ENCODE results near the gene CH25H. TPM values are rescaled to one million over a fixed set of nuclear protein-coding genes. Genes with fewer than 3 reads are reported as not detected.

The CH25H gene
- total RNA-seq, 1 experiment from 2014 or later = not detected

GRCh38 chr10:89238956-89239644 is 32.0 kb upstream of the CH25H start:
- no peaks in the 10 kb centered on the region for H3K27me3 ChIP-seq (ENCODE audit: low read length)
- no peaks in the 10 kb centered on the region for H4K20me1 ChIP-seq (ENCODE audit: insufficient read depth, low read depth, low read length)
- no peak overlapping the region for H3K4me2 ChIP-seq (ENCODE audit: low read depth, low read length, poor library complexity, severe bottlenecking)
- no peak overlapping the region for H2AFZ ChIP-seq (ENCODE audit: low read length)
- no peak overlapping the region for H3K9ac ChIP-seq (ENCODE audit: low read length)
- no peaks in the 10 kb centered on the region for H3K79me2 ChIP-seq (ENCODE audit: low read length)
- H3K9me3 ChIP-seq (ENCODE audit: low read length) = no peaks in the 10 kb centered on the region
- no peaks in the 10 kb centered on the region for H3K9me2 ChIP-seq (replicated peaks; ENCODE audit: insufficient read depth, low read length)
- DNase-seq = no peak
- no peak overlapping the region for H3K27ac ChIP-seq (ENCODE audit: low read length)
- no peaks in the 10 kb centered on the region for H3K4me1 ChIP-seq (ENCODE audit: low read length)
- no peaks in the 10 kb centered on the region for H3K36me3 ChIP-seq (ENCODE audit: insufficient read depth, low read length)
- H3K4me3 ChIP-seq (ENCODE audit: low read length) = no peak overlapping the region

- no peaks in the 10 kb centered on the region for H3K79me2 ChIP-seq (ENCODE audit: low read length)
- H3K27ac ChIP-seq (ENCODE audit: low read length) = no peak overlapping the region
- no peaks in the 10 kb centered on the region for H3K4me1 ChIP-seq (ENCODE audit: low read length)
- no peaks in the 10 kb centered on the region for H3K9me3 ChIP-seq (ENCODE audit: low read length)
- no peaks in the 10 kb centered on the region for H3K9me2 ChIP-seq (replicated peaks; ENCODE audit: insufficient read depth, low read length)
- no peak overlapping the region for H3K4me2 ChIP-seq (ENCODE audit: low read depth, low read length, poor library complexity, severe bottlenecking)
- no peaks in the 10 kb centered on the region for H3K36me3 ChIP-seq (ENCODE audit: insufficient read depth, low read length)
- no peak overlapping the region for H3K9ac ChIP-seq (ENCODE audit: low read length)
- H3K4me3 ChIP-seq (ENCODE audit: low read length) = no peak overlapping the region
- no peaks in the 10 kb centered on the region for H4K20me1 ChIP-seq (ENCODE audit: insufficient read depth, low read depth, low read length)
- no peak overlapping the region for H2AFZ ChIP-seq (ENCODE audit: low read length)
- DNase-seq = no peak
- H3K27me3 ChIP-seq (ENCODE audit: low read length) = no peaks in the 10 kb centered on the region
These were observed 30.7 kb upstream of the CH25H start for GRCh38 chr10:89237849-89238248.

GRCh38 chr10:89236226-89236797 is 29.2 kb upstream of the CH25H start:
- Histone ChIP-seq H3K27me3 (ENCODE audit: low read length) (no peaks in the 10 kb centered on the region), H2AFZ (ENCODE audit: low read length) (no peak overlapping the region), H3K9me3 (ENCODE audit: low read length) (no peaks in the 10 kb centered on the region), H3K27ac (ENCODE audit: low read length) (no peak overlapping the region), H3K9ac (ENCODE audit: low read length) (no peak overlapping the region), H3K79me2 (ENCODE audit: low read length) (no peaks in the 10 kb centered on the region), H3K4me1 (ENCODE audit: low read length) (no peaks in the 10 kb centered on the region), H4K20me1 (ENCODE audit: insufficient read depth, low read depth, low read length) (no peaks in the 10 kb centered on the region), H3K9me2 (replicated peaks; ENCODE audit: insufficient read depth, low read length) (no peaks in the 10 kb centered on the region), H3K36me3 (ENCODE audit: insufficient read depth, low read length) (no peaks in the 10 kb centered on the region), H3K4me2 (ENCODE audit: low read depth, low read length, poor library complexity, severe bottlenecking) (no peak overlapping the region), H3K4me3 (ENCODE audit: low read length) (no peak overlapping the region)
- no peak for DNase-seq

- no peak overlapping the region for H2AFZ ChIP-seq (ENCODE audit: low read length)
- DNase-seq = no peak
- H3K9ac ChIP-seq (ENCODE audit: low read length) = no peak overlapping the region
- no peaks in the 10 kb centered on the region for H3K36me3 ChIP-seq (ENCODE audit: insufficient read depth, low read length)
- H3K4me1 ChIP-seq (ENCODE audit: low read length) = no peaks in the 10 kb centered on the region
- H3K27me3 ChIP-seq (ENCODE audit: low read length) = no peaks in the 10 kb centered on the region
- no peaks in the 10 kb centered on the region for H3K9me2 ChIP-seq (replicated peaks; ENCODE audit: insufficient read depth, low read length)
- H3K79me2 ChIP-seq (ENCODE audit: low read length) = no peaks in the 10 kb centered on the region
- H3K4me3 ChIP-seq (ENCODE audit: low read length) = no peak overlapping the region
- H3K9me3 ChIP-seq (ENCODE audit: low read length) = no peaks in the 10 kb centered on the region
- no peak overlapping the region for H3K27ac ChIP-seq (ENCODE audit: low read length)
- no peak overlapping the region for H3K4me2 ChIP-seq (ENCODE audit: low read depth, low read length, poor library complexity, severe bottlenecking)
- H4K20me1 ChIP-seq (ENCODE audit: insufficient read depth, low read depth, low read length) = no peaks in the 10 kb centered on the region
These were observed 28.1 kb upstream of the CH25H start for GRCh38 chr10:89235073-89235798.

GRCh38 chr10:89233033-89233432 is 25.9 kb upstream of the CH25H start:
- Histone ChIP-seq H3K27ac (ENCODE audit: low read length) (no peak overlapping the region), H3K4me1 (ENCODE audit: low read length) (no peaks in the 10 kb centered on the region), H4K20me1 (ENCODE audit: insufficient read depth, low read depth, low read length) (no peaks in the 10 kb centered on the region), H3K9me3 (ENCODE audit: low read length) (no peaks in the 10 kb centered on the region), H3K27me3 (ENCODE audit: low read length) (no peaks in the 10 kb centered on the region), H2AFZ (ENCODE audit: low read length) (no peak overlapping the region), H3K9ac (ENCODE audit: low read length) (no peak overlapping the region), H3K36me3 (ENCODE audit: insufficient read depth, low read length) (no peaks in the 10 kb centered on the region), H3K79me2 (ENCODE audit: low read length) (no peaks in the 10 kb centered on the region), H3K4me2 (ENCODE audit: low read depth, low read length, poor library complexity, severe bottlenecking) (no peak overlapping the region), H3K4me3 (ENCODE audit: low read length) (no peak overlapping the region), H3K9me2 (replicated peaks; ENCODE audit: insufficient read depth, low read length) (no peaks in the 10 kb centered on the region)
- no peak for DNase-seq

GRCh38 chr10:89228962-89229361 is 21.8 kb upstream of the CH25H start:
- no peaks in the 10 kb centered on the region for H3K9me3 ChIP-seq (ENCODE audit: low read length)
- no peaks in the 10 kb centered on the region for H4K20me1 ChIP-seq (ENCODE audit: insufficient read depth, low read depth, low read length)
- H3K79me2 ChIP-seq (ENCODE audit: low read length) = no peaks in the 10 kb centered on the region
- no peaks in the 10 kb centered on the region for H3K4me1 ChIP-seq (ENCODE audit: low read length)
- H3K27ac ChIP-seq (ENCODE audit: low read length) = no peak overlapping the region
- no peak overlapping the region for H3K4me2 ChIP-seq (ENCODE audit: low read depth, low read length, poor library complexity, severe bottlenecking)
- H3K9me2 ChIP-seq (replicated peaks; ENCODE audit: insufficient read depth, low read length) = no peaks in the 10 kb centered on the region
- H3K9ac ChIP-seq (ENCODE audit: low read length) = no peak overlapping the region
- H3K4me3 ChIP-seq (ENCODE audit: low read length) = no peak overlapping the region
- no peaks in the 10 kb centered on the region for H3K27me3 ChIP-seq (ENCODE audit: low read length)
- no peak overlapping the region for H2AFZ ChIP-seq (ENCODE audit: low read length)
- no peak for DNase-seq
- no peaks in the 10 kb centered on the region for H3K36me3 ChIP-seq (ENCODE audit: insufficient read depth, low read length)

GRCh38 chr10:89228146-89228545 is 21.0 kb upstream of the CH25H start:
- Histone ChIP-seq H3K4me3 (ENCODE audit: low read length) (no peak overlapping the region), H3K9me2 (replicated peaks; ENCODE audit: insufficient read depth, low read length) (no peaks in the 10 kb centered on the region), H4K20me1 (ENCODE audit: insufficient read depth, low read depth, low read length) (no peaks in the 10 kb centered on the region), H3K4me1 (ENCODE audit: low read length) (no peaks in the 10 kb centered on the region), H3K79me2 (ENCODE audit: low read length) (no peaks in the 10 kb centered on the region), H2AFZ (ENCODE audit: low read length) (no peak overlapping the region), H3K36me3 (ENCODE audit: insufficient read depth, low read length) (no peaks in the 10 kb centered on the region), H3K27ac (ENCODE audit: low read length) (no peak overlapping the region), H3K9ac (ENCODE audit: low read length) (no peak overlapping the region), H3K4me2 (ENCODE audit: low read depth, low read length, poor library complexity, severe bottlenecking) (no peak overlapping the region), H3K9me3 (ENCODE audit: low read length) (no peaks in the 10 kb centered on the region), H3K27me3 (ENCODE audit: low read length) (no peaks in the 10 kb centered on the region)
- DNase-seq = no peak

- H3K4me2 ChIP-seq (ENCODE audit: low read depth, low read length, poor library complexity, severe bottlenecking) = no peak overlapping the region
- H3K4me3 ChIP-seq (ENCODE audit: low read length) = no peak overlapping the region
- H3K36me3 ChIP-seq (ENCODE audit: insufficient read depth, low read length) = no peaks in the 10 kb centered on the region
- no peak for DNase-seq
- H2AFZ ChIP-seq (ENCODE audit: low read length) = no peak overlapping the region
- no peaks in the 10 kb centered on the region for H3K79me2 ChIP-seq (ENCODE audit: low read length)
- no peaks in the 10 kb centered on the region for H3K4me1 ChIP-seq (ENCODE audit: low read length)
- H4K20me1 ChIP-seq (ENCODE audit: insufficient read depth, low read depth, low read length) = no peaks in the 10 kb centered on the region
- H3K9me3 ChIP-seq (ENCODE audit: low read length) = no peaks in the 10 kb centered on the region
- no peaks in the 10 kb centered on the region for H3K9me2 ChIP-seq (replicated peaks; ENCODE audit: insufficient read depth, low read length)
- H3K27ac ChIP-seq (ENCODE audit: low read length) = no peak overlapping the region
- H3K27me3 ChIP-seq (ENCODE audit: low read length) = no peaks in the 10 kb centered on the region
- no peak overlapping the region for H3K9ac ChIP-seq (ENCODE audit: low read length)
These were observed 19.8 kb upstream of the CH25H start for GRCh38 chr10:89226891-89227290.

All from Karpas-422 (cell line).